Right lobe of liver (tissue), 4 donors: ENCODE results near the gene MBNL2.

Experiments
- POLR2A ChIP-seq: fragments of 450-650 bp; IDR thresholded peaks from one replicate; pipeline ENCODE4 v1.6.1; 2017; ENCODE audit warnings: antibody characterized with exemption, mild to moderate bottlenecking
- TF ChIP-seq, protein P1 (sequence below), 4 donors: fragments of 200-600 bp in 3 of 4; fragments of 450-650 bp in 1 of 4; IDR thresholded peaks; one replicate each; pipeline versions ENCODE4 v1.5.1 to v1.8.0; 2016 to 2022; ENCODE audit warnings: antibody characterized with exemption in 4 of 4, mild to moderate bottlenecking in 2 of 4
- donor health status: DM: no; HTN: no; CAD: no.
- donor health status: DM: no; HTN: no; CAD: no.
- donor health status: DM: no; HTN: yes; CAD: no.

DNA sequence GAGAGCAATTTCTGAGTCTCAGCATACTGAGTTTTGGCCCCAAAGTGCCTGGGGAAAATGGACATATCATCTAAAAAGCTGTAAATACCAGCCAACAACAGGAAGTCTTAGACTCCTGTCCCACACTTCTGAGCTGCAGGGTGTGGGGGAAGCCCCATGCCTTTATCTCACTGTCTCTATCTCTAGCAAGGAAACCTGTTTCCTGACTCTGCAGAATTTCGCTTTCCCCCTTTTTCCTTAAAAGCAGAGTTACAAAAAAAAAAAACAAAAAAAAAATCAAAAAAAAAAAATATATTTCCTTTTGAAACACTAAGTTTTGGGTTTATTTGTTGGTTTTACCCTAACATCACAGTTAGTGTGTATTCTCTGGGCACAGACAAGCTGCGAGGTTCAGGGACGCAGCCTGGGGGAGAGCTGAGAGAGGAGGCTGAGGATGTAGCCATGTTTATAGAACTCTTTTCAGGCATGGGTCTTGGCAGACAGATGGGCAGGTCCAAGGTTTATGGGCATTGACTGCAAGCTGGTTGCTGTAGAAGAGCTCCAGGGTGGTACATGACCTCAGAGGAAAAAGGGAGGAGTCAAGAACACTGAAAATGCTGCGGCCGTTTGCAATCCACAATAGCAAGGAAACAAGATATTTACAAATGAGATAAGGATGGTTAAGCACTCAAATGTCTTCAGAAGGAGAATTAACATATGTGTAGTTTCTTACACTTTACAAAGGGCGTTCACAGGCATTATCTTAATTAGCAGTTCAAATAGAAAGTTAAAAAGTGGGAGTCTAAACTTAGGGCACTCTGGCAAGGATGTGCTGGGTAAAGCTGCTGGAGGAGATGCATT lies 4.9 kb downstream of the MBNL2 start:
- TF ChIP-seq, protein P1, sequence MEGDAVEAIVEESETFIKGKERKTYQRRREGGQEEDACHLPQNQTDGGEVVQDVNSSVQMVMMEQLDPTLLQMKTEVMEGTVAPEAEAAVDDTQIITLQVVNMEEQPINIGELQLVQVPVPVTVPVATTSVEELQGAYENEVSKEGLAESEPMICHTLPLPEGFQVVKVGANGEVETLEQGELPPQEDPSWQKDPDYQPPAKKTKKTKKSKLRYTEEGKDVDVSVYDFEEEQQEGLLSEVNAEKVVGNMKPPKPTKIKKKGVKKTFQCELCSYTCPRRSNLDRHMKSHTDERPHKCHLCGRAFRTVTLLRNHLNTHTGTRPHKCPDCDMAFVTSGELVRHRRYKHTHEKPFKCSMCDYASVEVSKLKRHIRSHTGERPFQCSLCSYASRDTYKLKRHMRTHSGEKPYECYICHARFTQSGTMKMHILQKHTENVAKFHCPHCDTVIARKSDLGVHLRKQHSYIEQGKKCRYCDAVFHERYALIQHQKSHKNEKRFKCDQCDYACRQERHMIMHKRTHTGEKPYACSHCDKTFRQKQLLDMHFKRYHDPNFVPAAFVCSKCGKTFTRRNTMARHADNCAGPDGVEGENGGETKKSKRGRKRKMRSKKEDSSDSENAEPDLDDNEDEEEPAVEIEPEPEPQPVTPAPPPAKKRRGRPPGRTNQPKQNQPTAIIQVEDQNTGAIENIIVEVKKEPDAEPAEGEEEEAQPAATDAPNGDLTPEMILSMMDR (IDR thresholded peaks at IDR 0.05), result no peak
- TF ChIP-seq POLR2A, result peak; percentile 16
